Prostate gland (tissue), 2 donors: ENCODE measurements around the gene PAQR8. TPM values are rescaled to one million over a fixed set of nuclear protein-coding genes. Genes with fewer than 3 reads are reported as not detected.

Source experiments
- DNase-seq: peaks from one replicate; pipeline ENCODE4 v3.0.0-alpha.2; 2019; ENCODE audit warnings: low spot score
- H3K27ac ChIP-seq, 2 donors: fragments of 200-600 bp; sonication (generic); 2 replicates each; pipeline ENCODE4 v1.5.1; 2017 to 2019
- H3K27me3 ChIP-seq: fragments of 200-600 bp; sonication (generic); replicated peaks from 2 replicates; pipeline ENCODE4 v1.5.1; 2019; ENCODE audit not compliant: insufficient read depth
- H3K36me3 ChIP-seq, 2 donors: fragments of 200-600 bp; sonication (generic); 1 replicate in 1 of 2; 2 replicates in 1 of 2; pipeline versions ENCODE4 v1.5.1 to v1.8.1; 2017 to 2019
- H3K4me1 ChIP-seq: fragments of 200-600 bp; sonication (generic); replicated peaks from 2 replicates; pipeline ENCODE4 v1.5.1; 2019
- H3K4me3 ChIP-seq, 2 donors: fragments of 200-600 bp; sonication (generic); 2 replicates each; pipeline ENCODE4 v1.5.1; 2017 to 2019
- H3K9me3 ChIP-seq: fragments of 200-600 bp; sonication (generic); 2 replicates; pipeline ENCODE4 v1.5.1; 2017
- POLR2A ChIP-seq: fragments of 450-650 bp; IDR thresholded peaks from one replicate; pipeline ENCODE4 v1.6.1; 2016; ENCODE audit warnings: antibody characterized with exemption, mild to moderate bottlenecking
- POLR2AphosphoS5 ChIP-seq: sonication (generic); formaldehyde crosslinking; IDR thresholded peaks from one replicate; pipeline ENCODE4 v1.6.1; 2017; ENCODE audit warnings: antibody characterized with exemption
- WGBS: methylation state at CpG from one replicate; pipeline ENCODE4 v1.1.5; 2018; 5-methylcytosine and 5-hydroxymethylcytosine counted together
- intact Hi-C: fragments of 100-400 bp; cut with DNase I; formaldehyde crosslinking; loops from one replicate; pipeline ENCODE4 v1.14.2; 2022
- total RNA-seq, 2 donors: library from RNA; depleted of rRNA; stranded (reverse); fragments of >200 nt; gene quantifications; one replicate each; pipeline ENCODE4 v1.1.0, GENCODE V29; 2016
- TF ChIP-seq, protein P1 (sequence below), 4 experiments: fragments of 200-600 bp in 2 of 4; fragments of 450-650 bp in 2 of 4; sonication (generic) in 2 of 4; IDR thresholded peaks; 1 replicate in 3 of 4; 2 replicates in 1 of 4; pipeline ENCODE4 v1.5.1; 2016 to 2019; ENCODE audit warnings: antibody characterized with exemption in 4 of 4, mild to moderate bottlenecking in 2 of 4, moderate library complexity in 2 of 4

The PAQR8 gene
- total RNA-seq, 2 donors from 2014 or later: 9.9 to 15.8 TPM

DNA sequence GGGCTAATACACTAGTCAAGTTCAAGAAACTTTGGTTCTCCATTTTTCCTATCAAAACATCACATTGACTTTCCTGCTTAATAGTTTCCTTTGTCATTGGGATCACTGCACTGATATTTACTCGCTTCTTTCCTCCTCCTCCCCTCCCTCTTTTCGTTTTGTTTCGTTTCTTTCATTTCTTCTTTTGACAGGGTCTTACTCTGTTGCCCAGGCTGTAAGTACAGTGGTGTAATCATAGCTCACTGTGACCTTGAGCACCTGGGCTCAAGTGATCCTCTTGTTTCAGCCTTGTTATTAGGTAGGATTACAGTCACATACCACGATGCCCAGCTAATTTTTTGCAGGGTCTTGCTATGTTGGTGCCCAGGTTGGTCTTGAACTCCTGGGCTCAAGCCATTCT is 12.3 kb downstream of the PAQR8 start:
- Histone ChIP-seq H3K9me3 (no peaks in the 10 kb centered on the region), H3K4me1 (no peaks in the 10 kb centered on the region), H3K36me3 (no peaks in the 10 kb centered on the region), H3K4me3 (no peak overlapping the region), H3K27me3 (no peaks in the 10 kb centered on the region), H3K27ac (no peak overlapping the region)
- TF ChIP-seq, protein P1, sequence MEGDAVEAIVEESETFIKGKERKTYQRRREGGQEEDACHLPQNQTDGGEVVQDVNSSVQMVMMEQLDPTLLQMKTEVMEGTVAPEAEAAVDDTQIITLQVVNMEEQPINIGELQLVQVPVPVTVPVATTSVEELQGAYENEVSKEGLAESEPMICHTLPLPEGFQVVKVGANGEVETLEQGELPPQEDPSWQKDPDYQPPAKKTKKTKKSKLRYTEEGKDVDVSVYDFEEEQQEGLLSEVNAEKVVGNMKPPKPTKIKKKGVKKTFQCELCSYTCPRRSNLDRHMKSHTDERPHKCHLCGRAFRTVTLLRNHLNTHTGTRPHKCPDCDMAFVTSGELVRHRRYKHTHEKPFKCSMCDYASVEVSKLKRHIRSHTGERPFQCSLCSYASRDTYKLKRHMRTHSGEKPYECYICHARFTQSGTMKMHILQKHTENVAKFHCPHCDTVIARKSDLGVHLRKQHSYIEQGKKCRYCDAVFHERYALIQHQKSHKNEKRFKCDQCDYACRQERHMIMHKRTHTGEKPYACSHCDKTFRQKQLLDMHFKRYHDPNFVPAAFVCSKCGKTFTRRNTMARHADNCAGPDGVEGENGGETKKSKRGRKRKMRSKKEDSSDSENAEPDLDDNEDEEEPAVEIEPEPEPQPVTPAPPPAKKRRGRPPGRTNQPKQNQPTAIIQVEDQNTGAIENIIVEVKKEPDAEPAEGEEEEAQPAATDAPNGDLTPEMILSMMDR (IDR thresholded peaks at IDR 0.05): no peak
- TF ChIP-seq POLR2A (no peak), POLR2AphosphoS5 (no peak)
- intact Hi-C loops: no loop called here
- WGBS: 100% methylated on average over 4 of the region's 4 CpGs
- no peak for DNase-seq

DNA sequence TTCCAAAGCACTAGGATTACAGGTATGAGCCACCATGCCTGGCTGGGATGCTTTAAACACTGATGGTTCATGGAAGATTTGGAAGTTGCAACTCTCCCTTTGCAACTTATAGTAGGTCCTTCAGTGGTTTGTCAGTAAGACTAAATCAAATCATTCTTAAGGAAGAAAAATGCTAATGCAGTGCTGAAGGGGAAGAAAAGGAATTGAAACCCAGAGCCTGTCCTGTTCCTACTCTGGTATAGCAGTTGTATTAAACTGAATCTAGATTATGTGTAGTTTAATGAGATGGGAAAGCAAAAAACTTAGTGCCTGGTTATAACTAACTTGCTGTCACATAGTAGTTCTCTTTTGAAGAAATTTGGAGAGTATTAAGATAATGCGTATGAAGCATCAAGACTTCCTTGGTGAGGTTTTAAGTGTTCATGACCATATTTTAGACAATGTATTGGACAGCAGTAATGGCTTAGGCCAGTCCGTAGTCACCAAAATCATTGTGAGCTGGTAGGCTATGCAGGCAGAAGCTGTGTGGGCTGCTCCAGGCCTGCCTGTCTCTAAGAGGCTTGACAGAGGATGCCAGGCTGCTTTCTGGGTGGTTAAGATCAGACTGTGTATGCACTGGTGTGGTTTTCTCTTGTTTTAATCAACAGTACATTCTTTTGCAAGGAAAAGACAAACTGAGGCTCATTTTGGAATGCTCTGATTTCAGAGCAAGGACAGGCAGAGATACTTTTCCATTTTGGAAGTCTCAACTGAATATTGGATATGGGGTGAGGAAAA is 14.0 kb downstream of the PAQR8 start:
- Histone ChIP-seq H3K36me3 (no peaks in the 10 kb centered on the region), H3K4me3 (no peak overlapping the region), H3K27me3 (no peaks in the 10 kb centered on the region), H3K27ac (no peak overlapping the region), H3K9me3 (no peaks in the 10 kb centered on the region), H3K4me1 (no peaks in the 10 kb centered on the region)
- intact Hi-C loops: no loop called here
- TF ChIP-seq POLR2A (no peak), POLR2AphosphoS5 (no peak)
- TF ChIP-seq, protein P1 (IDR thresholded peaks at IDR 0.05): no peak
- 91% methylated on average over 2 of the region's 2 CpGs for WGBS
- no peak for DNase-seq

DNA sequence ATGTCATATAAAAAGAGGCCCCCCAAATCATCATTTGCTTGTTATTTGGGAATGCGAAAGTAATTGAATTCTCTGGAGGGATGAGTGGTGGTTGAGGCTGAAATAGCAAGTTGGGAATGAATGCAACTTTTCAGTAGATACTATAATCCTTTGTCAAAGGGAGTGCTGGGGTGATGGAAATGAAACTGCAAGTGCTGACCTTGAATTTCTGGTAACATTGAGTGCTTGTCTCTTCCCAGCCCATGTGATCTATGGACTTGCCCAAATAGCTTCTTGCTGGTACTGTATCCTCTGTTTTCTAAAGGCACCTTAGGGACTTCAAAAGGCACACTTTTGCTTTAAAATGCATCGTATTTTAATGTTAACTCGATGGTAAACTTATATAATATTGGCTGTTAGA is 14.8 kb downstream of the PAQR8 start:
- Histone ChIP-seq H3K9me3 (no peaks in the 10 kb centered on the region), H3K36me3 (no peaks in the 10 kb centered on the region), H3K4me3 (no peak overlapping the region), H3K27me3 (no peaks in the 10 kb centered on the region), H3K4me1 (no peaks in the 10 kb centered on the region), H3K27ac (no peak overlapping the region)
- no peak for TF ChIP-seq POLR2A
- TF ChIP-seq, protein P1 (IDR thresholded peaks at IDR 0.05): no peak
- DNase-seq: no peak
- 93% methylated on average over 3 of the region's 3 CpGs for whole genome bisulfite sequencing
- intact Hi-C loops: no loop called here

DNA sequence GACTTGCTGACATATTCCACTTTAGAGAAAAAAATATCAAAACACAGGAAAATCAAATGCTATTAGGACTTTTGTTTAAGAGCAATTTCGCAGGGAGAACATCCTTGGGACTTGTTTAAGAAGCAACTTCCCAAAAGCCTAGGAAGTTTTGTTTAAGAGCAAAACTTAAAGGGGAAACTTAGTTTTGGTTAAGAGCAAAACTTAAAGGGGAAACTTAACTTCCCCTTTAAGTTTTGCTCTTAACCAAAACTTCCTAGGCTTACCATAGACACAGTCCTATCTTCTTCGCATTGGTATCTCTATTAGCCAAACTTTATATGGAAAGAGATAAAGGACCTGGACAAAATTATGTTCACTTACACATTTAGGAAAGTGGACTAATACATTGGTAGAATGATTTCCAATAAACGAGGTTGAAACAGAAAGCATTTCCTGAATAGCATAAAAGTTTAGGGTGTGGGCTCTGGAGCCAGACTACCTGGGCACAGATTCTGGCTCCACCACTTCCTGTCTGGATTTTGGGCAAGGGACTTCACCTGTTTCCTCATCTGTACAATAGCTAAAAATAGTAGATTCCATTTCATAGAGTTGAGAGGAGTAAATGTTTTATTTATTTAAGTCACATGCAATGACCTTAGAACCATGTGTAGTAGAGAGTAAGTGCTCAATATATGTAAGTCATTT is 15.7 kb downstream of the PAQR8 start:
- no peak for TF ChIP-seq POLR2A
- TF ChIP-seq POLR2AphosphoS5: no peak
- TF ChIP-seq, protein P1 (IDR thresholded peaks at IDR 0.05): no peak
- H3K4me1 ChIP-seq: no peaks in the 10 kb centered on the region
- H3K9me3 ChIP-seq: no peaks in the 10 kb centered on the region
- no peak overlapping the region for H3K27ac ChIP-seq
- H3K4me3 ChIP-seq: no peak overlapping the region
- intact Hi-C loops: no loop called here
- WGBS: 67% methylated on average over 3 of the region's 3 CpGs
- DNase-seq: no peak
- no peaks in the 10 kb centered on the region for H3K36me3 ChIP-seq
- no peaks in the 10 kb centered on the region for H3K27me3 ChIP-seq

DNA sequence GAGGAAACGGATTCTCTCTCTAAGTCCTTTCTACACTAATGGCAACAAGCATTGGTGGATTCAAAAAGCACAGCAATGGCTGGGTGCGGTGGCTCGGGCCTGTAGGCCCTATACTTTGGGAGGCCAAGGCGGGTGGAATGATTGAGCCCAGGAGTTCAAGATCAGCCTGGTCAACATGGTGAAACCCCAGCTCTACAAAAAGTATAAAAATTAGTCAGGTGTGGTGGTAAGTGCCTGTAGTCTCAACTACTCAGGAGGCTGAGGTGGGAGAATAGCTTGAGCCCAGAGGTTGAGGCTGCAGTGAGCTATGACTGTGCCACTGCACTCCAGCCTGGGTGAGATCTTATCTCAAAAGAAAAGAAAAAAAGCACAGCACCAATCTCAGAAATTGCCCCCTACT is 19.3 kb downstream of the PAQR8 start:
- TF ChIP-seq POLR2AphosphoS5 (no peak), POLR2A (no peak)
- TF ChIP-seq, protein P1 (IDR thresholded peaks at IDR 0.05): no peak
- no peaks in the 10 kb centered on the region for H3K9me3 ChIP-seq
- no peak overlapping the region for H3K4me3 ChIP-seq
- H3K27me3 ChIP-seq: no peaks in the 10 kb centered on the region
- peak overlapping the region in 1 of 2 donors; percentile 37 for H3K27ac ChIP-seq
- no peaks in the 10 kb centered on the region for H3K4me1 ChIP-seq
- H3K36me3 ChIP-seq: no peaks in the 10 kb centered on the region
- WGBS: 75% methylated on average over 4 of the region's 4 CpGs
- intact Hi-C loops: no loop called here
- DNase-seq: no peak
